HG03342 (cell line): ENCODE measurements around the gene MORC3.
"Not testable (repeated sequence)": the region's sequence is repeated elsewhere in the genome, so short reads cannot be mapped to it uniquely, and the experiment has no call there.

Source experiments
- ATAC-seq: cut with Tn5 transposase; IDR thresholded peaks from one replicate; pipeline ENCODE4 v1.9.1; 2021; ENCODE audit warnings: mild to moderate bottlenecking, moderate library complexity; ENCODE audit not compliant: unreplicated experiment

MORC3 gene

GRCh38 chr21:36319767-36320420 lies at the start of gene MORC3:
Gene MORC3, plus strand, starts transcription at chr21:36320197. Its CDS starts 68 bp downstream, at chr21:36320265.
- ATAC-seq = peak; percentile 89

DNA sequence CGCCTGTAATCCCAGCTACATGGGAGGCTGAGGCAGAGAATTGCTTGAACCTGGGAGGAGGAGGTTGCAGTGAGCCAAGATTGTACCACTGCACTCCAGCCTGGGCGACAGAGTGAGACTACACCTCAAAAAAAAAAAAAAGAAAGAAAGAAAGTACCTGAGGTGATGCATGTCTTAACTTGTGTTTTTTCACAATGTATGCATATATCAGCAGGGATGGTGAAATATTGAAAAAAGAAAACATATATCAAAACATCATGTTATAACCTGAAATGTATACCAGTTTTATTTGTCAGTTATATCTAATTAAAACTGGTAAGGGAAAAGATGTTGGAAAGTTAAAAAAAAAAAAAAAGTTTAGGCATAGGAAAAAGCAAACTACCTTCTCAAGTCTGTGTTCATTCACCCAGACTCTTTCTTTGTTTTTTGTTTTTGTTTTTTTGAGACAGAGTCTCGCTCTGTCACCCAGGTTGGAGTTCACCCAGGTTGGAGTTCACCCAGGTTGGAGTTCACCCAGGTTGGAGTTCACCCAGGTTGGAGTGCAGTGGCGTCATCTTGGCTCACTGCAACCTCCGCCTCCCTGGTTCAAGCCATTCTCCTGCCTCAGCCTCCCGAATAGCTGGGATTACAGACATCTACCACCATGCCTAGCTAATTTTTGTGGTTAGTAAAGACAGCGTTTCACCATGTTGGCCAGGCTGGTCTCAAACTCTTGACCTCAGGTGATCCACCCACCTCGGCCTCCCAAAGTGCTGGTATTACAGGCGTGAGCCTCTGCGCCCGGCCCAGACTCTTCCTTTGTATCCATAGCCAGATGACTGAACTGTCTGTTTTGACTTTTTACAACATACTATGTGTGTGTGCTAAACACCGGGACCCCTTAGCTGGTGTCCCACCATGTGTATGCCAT lies 49.0 kb upstream of the MORC3 start:
- ATAC-seq = not testable (repeated sequence)

GRCh38 chr21:36274128-36274527 lies 45.9 kb upstream of the MORC3 start:
- no peak for ATAC-seq

DNA sequence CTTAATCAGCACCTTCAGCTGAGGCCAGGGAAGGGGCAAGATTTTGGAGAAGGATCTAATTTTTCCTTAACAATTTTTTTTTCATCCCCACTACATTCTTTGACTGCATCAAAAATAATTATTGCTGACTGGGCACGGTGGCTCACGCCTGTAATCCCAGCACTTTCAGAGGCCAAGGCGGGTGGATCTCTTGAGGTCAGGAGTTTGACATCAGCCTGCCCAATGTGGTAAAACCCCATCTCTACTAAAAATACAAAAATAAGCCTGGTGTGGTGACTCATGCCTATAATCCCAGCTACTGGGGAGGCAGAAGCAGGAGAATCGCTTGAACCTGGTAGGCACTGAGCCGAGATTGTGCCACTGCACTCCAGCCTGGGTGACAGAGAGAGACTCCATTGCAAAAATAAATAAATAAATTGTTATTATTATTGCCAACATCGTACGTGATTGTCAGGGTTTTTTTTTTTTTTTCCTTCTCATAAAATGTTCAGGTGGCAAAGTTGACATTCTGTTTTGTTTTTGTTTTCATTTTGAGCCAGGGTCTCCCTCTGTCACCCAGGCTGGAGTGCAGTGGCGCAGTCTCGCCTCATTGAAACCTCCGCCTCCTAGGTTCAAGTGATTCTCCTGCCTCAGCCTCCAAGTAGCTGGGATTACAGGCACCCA lies 37.3 kb upstream of the MORC3 start:
- no peak for ATAC-seq

- not testable (repeated sequence) for ATAC-seq
These were observed 36.8 kb upstream of the MORC3 start for GRCh38 chr21:36283231-36283622.

GRCh38 chr21:36288651-36289243 lies 31.2 kb upstream of the MORC3 start:
- ATAC-seq = no peak

GRCh38 chr21:36291509-36291908 lies 28.5 kb upstream of the MORC3 start:
- ATAC-seq = no peak

- ATAC-seq = no peak
These were observed 22.5 kb upstream of the MORC3 start for GRCh38 chr21:36297406-36297937.

DNA sequence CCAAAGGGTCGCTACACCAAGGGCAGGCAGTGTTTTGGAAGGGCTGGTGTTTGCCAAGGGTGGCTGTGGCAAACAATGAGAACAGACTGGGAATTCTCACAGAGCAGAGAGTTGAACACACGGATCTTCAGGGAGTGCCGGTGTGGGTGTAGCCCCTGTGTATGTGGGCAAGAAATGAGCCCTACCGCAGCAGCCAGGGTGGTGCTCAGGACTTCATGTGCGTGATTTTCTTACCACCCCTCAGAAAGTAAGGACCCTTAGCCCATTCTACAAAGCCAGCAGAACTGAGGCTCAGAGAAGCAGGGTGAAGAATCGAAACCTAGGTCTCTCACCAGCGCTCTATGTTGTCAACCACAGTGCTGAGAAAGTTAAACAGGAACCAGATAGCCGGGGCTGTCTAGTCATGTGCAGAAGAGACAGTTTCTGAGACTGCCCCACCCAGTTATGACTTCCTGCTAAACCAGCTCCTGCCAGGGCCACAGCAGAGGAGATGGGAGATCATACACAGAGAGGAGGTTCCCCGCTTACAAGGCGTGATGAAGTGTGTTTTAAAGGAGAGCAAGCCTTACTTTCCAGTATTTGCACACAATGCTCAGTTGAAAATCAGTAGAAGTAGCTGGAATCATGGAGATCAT lies 21.9 kb upstream of the MORC3 start:
- peak; percentile 98 for ATAC-seq

- ATAC-seq = no peak
These were observed 13.0 kb upstream of the MORC3 start for GRCh38 chr21:36306872-36307534.

- ATAC-seq = peak; percentile 69
These were observed 10.0 kb upstream of the MORC3 start for GRCh38 chr21:36310016-36310415.

- ATAC-seq = not testable (repeated sequence)
These were observed 6.6 kb upstream of the MORC3 start for GRCh38 chr21:36313446-36313845.

DNA sequence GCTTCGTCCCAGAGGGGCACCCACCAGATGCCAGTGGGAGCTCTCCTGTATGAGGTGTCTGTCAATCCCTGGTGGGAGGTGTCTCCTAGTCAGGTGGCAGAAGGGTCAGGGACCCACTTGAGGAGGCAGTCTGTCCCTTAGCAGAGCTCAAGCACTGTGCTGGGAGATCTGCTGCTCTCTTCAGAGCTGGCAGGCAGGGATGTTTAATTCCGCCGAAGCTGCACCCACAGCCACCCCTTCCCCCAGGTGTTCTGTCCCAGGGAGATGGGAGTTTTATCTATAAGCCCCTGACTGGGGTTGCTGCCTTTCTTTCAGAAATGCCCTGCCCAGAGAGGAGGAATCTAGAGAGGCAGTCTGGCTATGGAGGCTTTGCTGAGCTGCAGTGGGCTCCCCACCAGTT lies 4.0 kb upstream of the MORC3 start:
- not testable (repeated sequence) for ATAC-seq

- ATAC-seq = no peak
These were observed 3.0 kb upstream of the MORC3 start for GRCh38 chr21:36316872-36317484.

- ATAC-seq = not testable (repeated sequence)
These were observed 611 bp upstream of the MORC3 start for GRCh38 chr21:36319406-36319766.

DNA sequence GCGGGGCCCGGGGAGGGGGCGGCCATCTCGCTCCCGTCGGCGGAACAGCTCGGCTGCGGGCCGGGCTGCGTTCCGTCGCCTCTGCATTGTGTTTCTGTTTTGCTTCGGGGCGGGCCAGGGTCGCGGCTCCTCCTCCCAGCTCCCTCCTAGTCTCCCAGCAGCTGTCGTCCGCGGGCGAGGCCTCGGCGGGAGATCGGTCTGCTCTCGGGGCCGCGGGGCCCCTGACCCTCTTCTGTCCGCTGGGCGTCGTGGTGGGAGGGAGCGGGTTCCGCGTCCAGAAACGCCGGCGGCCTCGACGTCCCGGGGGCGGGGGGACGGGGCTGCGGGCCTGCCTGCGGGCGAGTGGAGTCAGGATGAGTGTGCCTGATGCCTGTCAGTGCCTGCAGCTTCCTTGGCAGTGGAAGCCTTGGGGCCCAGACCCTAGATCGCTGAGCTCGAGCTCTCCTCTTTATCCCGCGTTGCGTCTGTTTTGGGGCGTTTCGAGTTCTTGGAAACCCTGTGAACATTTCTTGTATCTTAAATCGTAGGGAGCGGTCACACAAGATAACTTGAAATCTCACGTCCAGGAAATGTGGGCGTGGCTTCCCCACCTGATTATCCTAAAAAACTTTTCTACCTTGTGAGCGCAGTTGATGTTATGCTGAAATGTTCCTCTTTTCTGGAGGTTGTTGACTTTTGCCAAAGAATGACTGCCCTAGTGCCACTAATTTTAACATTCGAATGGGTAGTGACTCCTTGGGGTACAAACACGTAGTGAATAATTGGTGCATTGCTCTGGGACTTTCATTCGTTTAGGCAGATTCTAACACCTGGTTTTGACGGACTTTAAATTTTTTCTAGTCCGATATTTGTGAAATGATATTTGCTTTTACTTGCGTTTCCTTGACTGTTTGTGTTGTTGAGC lies 676 bp downstream of the MORC3 start:
- ATAC-seq = peak; percentile 49

GRCh38 chr21:36321325-36322082 lies 1.5 kb downstream of the MORC3 start:
- no peak for ATAC-seq

DNA sequence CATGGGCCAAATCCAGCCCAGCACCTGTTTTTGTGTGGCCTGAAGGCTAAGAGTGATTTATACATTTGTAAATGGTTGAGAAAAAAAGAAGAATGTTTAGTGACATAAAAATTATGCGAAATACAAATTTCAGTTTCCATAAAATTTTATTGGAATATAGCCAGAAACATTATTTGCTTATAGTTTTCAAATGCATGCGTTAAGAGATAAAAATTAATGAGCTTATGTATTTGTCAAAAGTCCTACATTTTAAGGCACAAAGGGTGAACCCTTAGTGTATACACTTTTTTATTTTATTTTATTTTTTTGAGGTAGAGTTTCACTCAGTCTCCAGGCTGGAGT lies 2.1 kb downstream of the MORC3 start:
- no peak for ATAC-seq
